B cell (primary cell): ENCODE measurements around the gene PALM3.

Source experiments
- EZH2 ChIP-seq: IDR thresholded peaks from 2 replicates; pipeline ENCODE4 v1.6.1; 2012; ENCODE audit warnings: borderline replicate concordance, low read depth, mild to moderate bottlenecking, moderate library complexity, low read length; ENCODE audit not compliant: insufficient read depth, poor library complexity, severe bottlenecking
- TF ChIP-seq, protein P1 (sequence below): fragments of 200-600 bp; IDR thresholded peaks from one replicate; pipeline ENCODE4 v1.8.0; 2022; ENCODE audit warnings: antibody characterized with exemption, mild to moderate bottlenecking

DNA sequence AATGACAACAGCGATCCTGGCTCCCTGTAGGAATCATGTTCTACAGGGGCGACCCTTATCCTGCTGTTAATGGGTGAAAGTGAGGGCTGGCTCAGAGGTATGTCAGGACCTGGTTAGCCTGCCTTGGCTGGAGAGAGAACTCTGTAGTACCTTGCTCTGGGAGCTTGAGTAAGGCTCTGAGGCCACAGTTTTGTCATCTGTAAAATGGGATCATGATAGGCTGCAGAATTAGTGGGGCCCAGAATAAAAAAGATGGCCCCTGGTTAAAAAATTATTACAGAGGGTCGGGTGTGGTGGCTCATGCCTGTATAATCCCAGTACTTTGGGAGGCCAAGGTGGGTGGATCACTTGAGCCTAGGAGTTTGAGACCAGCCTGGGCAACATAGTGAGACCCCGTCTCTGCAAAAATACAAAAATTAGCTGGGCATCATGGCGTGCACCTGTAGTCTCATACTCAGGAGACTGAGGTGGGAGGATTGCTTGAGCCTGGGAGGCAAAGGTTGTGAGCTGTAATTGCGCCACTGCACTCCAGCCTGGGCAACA lies 39.2 kb upstream of the PALM3 start:
- TF ChIP-seq, protein P1, sequence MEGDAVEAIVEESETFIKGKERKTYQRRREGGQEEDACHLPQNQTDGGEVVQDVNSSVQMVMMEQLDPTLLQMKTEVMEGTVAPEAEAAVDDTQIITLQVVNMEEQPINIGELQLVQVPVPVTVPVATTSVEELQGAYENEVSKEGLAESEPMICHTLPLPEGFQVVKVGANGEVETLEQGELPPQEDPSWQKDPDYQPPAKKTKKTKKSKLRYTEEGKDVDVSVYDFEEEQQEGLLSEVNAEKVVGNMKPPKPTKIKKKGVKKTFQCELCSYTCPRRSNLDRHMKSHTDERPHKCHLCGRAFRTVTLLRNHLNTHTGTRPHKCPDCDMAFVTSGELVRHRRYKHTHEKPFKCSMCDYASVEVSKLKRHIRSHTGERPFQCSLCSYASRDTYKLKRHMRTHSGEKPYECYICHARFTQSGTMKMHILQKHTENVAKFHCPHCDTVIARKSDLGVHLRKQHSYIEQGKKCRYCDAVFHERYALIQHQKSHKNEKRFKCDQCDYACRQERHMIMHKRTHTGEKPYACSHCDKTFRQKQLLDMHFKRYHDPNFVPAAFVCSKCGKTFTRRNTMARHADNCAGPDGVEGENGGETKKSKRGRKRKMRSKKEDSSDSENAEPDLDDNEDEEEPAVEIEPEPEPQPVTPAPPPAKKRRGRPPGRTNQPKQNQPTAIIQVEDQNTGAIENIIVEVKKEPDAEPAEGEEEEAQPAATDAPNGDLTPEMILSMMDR = no peak
- no peak for TF ChIP-seq EZH2
